ENCODE measurements around the gene C2orf49. TPM values are rescaled to one million over a fixed set of nuclear protein-coding genes. Genes with fewer than 3 reads are reported as not detected.

C2orf49 gene
- total and polyA plus RNA-seq, 2 donors, result 11.1 to 17.0 TPM

DNA sequence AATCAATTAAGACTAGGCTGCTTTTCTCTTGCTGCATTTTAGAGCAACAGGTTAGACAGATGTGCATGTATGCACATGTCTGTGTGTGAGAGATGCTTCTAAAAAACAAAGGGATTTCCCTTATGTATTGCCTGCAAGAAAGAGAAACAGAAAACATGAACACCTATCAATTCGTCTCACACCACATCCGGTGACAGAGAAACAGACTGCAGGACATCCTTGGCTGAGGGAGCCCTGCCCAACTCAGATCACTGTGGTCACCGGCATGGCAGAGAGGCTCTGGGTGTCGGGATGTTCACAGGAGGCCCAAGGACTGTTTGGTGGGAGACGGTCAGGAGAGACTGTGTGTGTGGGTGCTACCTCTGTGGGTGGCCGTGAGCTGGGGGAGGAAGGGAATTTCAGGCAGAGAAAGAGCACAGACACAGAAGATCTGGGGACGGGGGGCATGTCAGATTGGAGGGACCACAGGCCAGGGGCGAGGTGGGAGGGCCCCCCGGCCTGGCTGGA, 36.6 kb downstream of the C2orf49 start:
- no peak for DNase-seq (ENCODE audit: low read depth in 6 of 9, low spot score in 9 of 9)
- peak overlapping the region in 1 of 2 donors; percentile 68 for H3K27ac ChIP-seq (ENCODE audit: low read depth in 1 of 2, low read length in 1 of 2)
- 89% methylated on average over 9 of the region's 9 CpGs for WGBS
- peaks cover 38 to 53% of the 10 kb centered on the region in 2 donors for H3K36me3 ChIP-seq (ENCODE audit: control insufficient read depth in 2 of 2, insufficient read depth in 2 of 2, low read length in 1 of 2)
- H3K9me3 ChIP-seq (ENCODE audit: control insufficient read depth in 2 of 2, insufficient read depth in 1 of 2, low read length in 1 of 2), result peaks cover 0 to 3% of the 10 kb centered on the region in 2 donors
- H3K27me3 ChIP-seq (ENCODE audit: control insufficient read depth in 2 of 2, insufficient read depth in 1 of 2, low read length in 1 of 2), result no peaks in the 10 kb centered on the region
- H3K4me3 ChIP-seq (ENCODE audit: low read length in 2 of 2), result no peak overlapping the region
- peaks cover 0 to 12% of the 10 kb centered on the region in 2 donors for H3K4me1 ChIP-seq (ENCODE audit: control insufficient read depth in 2 of 2, insufficient read depth in 2 of 2, low read length in 2 of 2)

DNA sequence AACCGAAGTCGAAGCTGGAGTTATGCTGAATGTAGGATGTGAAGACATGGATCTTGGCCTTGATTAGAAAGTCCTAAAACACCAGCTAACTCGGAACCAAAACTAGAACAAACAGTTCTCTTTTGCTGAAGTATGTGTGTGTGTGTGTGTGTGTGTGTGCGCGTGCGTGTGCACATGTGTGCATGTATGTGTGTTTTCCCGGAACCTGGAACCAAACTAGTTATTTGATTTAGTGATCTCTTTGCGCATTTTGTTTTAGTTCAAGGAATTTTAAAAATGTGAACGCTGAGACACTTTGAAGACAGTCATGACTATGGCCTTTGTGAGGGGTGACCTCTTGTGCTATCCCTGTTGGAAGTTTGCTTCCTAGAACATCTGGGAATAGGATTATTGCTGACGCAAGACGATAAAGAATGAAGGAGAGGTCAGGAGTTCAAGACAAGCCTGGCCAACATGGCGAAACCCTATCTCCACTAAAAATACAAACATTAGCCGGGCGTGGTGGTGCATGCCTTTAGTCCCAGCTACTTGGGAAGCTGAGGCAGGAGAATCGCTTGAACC, 37.7 kb downstream of the C2orf49 start:
- peaks cover 0 to 3% of the 10 kb centered on the region in 2 donors for H3K9me3 ChIP-seq (ENCODE audit: control insufficient read depth in 2 of 2, insufficient read depth in 1 of 2, low read length in 1 of 2)
- H3K4me1 ChIP-seq (ENCODE audit: control insufficient read depth in 2 of 2, insufficient read depth in 2 of 2, low read length in 2 of 2), result peaks cover 0 to 7% of the 10 kb centered on the region in 2 donors
- no peaks in the 10 kb centered on the region for H3K27me3 ChIP-seq (ENCODE audit: control insufficient read depth in 2 of 2, insufficient read depth in 1 of 2, low read length in 1 of 2)
- peak overlapping the region in 1 of 2 donors; percentile 56 for H3K27ac ChIP-seq (ENCODE audit: low read depth in 1 of 2, low read length in 1 of 2)
- no peak overlapping the region for H3K4me3 ChIP-seq (ENCODE audit: low read length in 2 of 2)
- WGBS, result 88% methylated on average over 15 of the region's 15 CpGs
- H3K36me3 ChIP-seq (ENCODE audit: control insufficient read depth in 2 of 2, insufficient read depth in 2 of 2, low read length in 1 of 2), result peaks cover 34 to 56% of the 10 kb centered on the region in 2 donors
- no peak for DNase-seq (ENCODE audit: low read depth in 6 of 9, low spot score in 9 of 9)

DNA sequence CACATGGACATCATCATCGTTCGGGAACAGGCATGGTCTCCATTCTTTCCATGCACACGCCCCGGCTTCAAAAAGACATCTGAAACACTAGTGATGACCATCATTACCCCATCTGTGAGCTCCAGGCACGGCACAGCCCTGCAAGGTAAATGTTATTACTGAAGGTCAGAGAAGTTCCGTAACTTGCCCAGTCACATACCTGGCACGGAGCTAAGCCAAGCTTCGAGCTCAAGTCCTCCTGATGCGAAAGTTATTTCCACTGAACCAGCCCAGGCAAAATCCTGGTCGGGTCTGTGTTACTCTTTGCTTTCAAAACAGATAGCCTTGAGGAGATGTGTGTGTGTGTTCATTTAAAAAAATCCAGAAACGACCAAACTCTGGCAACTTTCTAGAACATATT, 38.7 kb downstream of the C2orf49 start:
- H3K27ac ChIP-seq (ENCODE audit: low read depth in 1 of 2, low read length in 1 of 2), result peak overlapping the region in 1 of 2 donors; percentile 36
- peaks cover 0 to 4% of the 10 kb centered on the region in 2 donors for H3K4me1 ChIP-seq (ENCODE audit: control insufficient read depth in 2 of 2, insufficient read depth in 2 of 2, low read length in 2 of 2)
- peaks cover 35 to 50% of the 10 kb centered on the region in 2 donors for H3K36me3 ChIP-seq (ENCODE audit: control insufficient read depth in 2 of 2, insufficient read depth in 2 of 2, low read length in 1 of 2)
- 94% methylated on average over 11 of the region's 11 CpGs for WGBS
- H3K27me3 ChIP-seq (ENCODE audit: control insufficient read depth in 2 of 2, insufficient read depth in 1 of 2, low read length in 1 of 2), result no peaks in the 10 kb centered on the region
- no peak for DNase-seq (ENCODE audit: low read depth in 6 of 9, low spot score in 9 of 9)
- H3K4me3 ChIP-seq (ENCODE audit: low read length in 2 of 2), result no peak overlapping the region
- H3K9me3 ChIP-seq (ENCODE audit: control insufficient read depth in 2 of 2, insufficient read depth in 1 of 2, low read length in 1 of 2), result no peaks in the 10 kb centered on the region

DNA sequence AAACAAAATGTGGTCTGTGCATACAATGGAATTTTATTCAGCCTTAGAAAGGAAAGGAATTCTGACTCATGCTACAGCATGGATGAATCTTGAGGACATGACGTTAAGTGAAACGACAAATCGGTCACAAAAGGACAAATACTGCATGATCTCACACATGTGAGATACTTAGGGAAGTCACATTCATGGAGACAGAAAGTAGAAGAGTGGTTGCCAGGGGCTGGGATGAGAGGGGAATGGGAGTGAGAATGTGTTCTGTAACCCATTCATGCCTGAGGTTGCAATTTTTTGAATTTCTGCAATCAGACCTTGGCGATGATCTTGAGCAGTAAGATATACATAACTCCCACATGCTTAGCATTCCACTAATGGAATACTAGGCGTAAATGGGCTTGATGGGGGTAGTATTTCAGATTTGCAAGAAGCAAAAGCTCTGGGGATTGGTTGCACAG, 39.5 kb downstream of the C2orf49 start:
- DNase-seq (ENCODE audit: low read depth in 6 of 9, low spot score in 9 of 9), result no peak
- Histone ChIP-seq H3K4me1 (ENCODE audit: control insufficient read depth in 2 of 2, insufficient read depth in 2 of 2, low read length in 2 of 2) (peaks cover 0 to 4% of the 10 kb centered on the region in 2 donors), H3K4me3 (ENCODE audit: low read length in 2 of 2) (no peak overlapping the region), H3K27ac (ENCODE audit: low read depth in 1 of 2, low read length in 1 of 2) (no peak overlapping the region), H3K9me3 (ENCODE audit: control insufficient read depth in 2 of 2, insufficient read depth in 1 of 2, low read length in 1 of 2) (no peaks in the 10 kb centered on the region), H3K36me3 (ENCODE audit: control insufficient read depth in 2 of 2, insufficient read depth in 2 of 2, low read length in 1 of 2) (peaks cover 35 to 48% of the 10 kb centered on the region in 2 donors), H3K27me3 (ENCODE audit: control insufficient read depth in 2 of 2, insufficient read depth in 1 of 2, low read length in 1 of 2) (no peaks in the 10 kb centered on the region)
- WGBS, result 95% methylated on average over 5 of the region's 5 CpGs

DNA sequence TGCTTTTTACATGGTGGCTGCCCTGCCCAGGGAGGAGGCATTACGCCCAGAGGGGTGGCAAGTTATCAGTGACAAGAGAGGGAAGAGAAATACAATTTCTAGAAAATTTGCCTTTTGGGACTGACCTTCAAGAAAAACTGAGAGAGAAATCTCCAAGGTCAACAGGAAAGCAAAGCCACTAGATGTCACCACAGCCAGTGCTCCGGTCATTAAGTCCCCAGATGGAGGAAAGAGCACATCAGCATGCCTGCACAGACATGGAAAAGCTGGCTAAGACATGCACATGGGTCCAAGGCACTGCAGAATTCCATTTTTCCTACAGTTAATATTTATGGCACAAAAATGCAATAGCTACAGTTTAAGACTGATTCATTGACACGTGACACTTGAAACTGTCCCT, 40.5 kb downstream of the C2orf49 start:
- H3K4me1 ChIP-seq (ENCODE audit: control insufficient read depth in 2 of 2, insufficient read depth in 2 of 2, low read length in 2 of 2), result peaks cover 0 to 4% of the 10 kb centered on the region in 2 donors
- H3K36me3 ChIP-seq (ENCODE audit: control insufficient read depth in 2 of 2, insufficient read depth in 2 of 2, low read length in 1 of 2), result peaks cover 38 to 46% of the 10 kb centered on the region in 2 donors
- no peaks in the 10 kb centered on the region for H3K9me3 ChIP-seq (ENCODE audit: control insufficient read depth in 2 of 2, insufficient read depth in 1 of 2, low read length in 1 of 2)
- H3K27me3 ChIP-seq (ENCODE audit: control insufficient read depth in 2 of 2, insufficient read depth in 1 of 2, low read length in 1 of 2), result no peaks in the 10 kb centered on the region
- H3K27ac ChIP-seq (ENCODE audit: low read depth in 1 of 2, low read length in 1 of 2), result no peak overlapping the region
- DNase-seq (ENCODE audit: low read depth in 6 of 9, low spot score in 9 of 9), result no peak
- WGBS, result 98% methylated on average over 3 of the region's 3 CpGs
- no peak overlapping the region for H3K4me3 ChIP-seq (ENCODE audit: low read length in 2 of 2)

DNA sequence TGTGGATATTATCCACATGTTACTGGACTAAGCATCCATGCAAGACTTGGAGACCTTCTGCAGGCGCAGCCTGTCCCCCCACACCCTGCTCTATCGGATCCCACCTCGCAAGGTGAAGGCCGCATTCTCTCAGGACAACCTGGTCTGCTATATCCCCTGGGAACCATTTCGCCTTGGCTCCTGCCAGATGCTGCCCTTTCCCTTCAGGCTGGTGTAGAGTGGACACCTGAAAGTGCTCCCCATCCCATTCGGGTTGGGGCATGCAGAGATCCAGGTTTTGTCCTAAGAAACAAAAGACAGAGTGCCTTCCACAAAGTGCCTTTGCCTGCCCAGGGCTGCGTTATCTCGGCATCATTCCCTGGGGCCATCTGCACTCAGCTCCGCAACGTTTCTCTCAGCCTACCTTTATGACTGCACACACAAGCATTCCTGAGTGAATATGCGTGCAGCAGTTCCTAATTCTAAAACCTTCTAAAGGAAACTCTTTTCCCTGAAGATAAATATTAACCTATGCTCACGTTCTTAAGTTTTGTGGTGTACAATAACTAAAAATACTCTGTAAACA, 41.0 kb downstream of the C2orf49 start:
- Histone ChIP-seq H3K27ac (ENCODE audit: low read depth in 1 of 2, low read length in 1 of 2) (no peak overlapping the region), H3K9me3 (ENCODE audit: control insufficient read depth in 2 of 2, insufficient read depth in 1 of 2, low read length in 1 of 2) (no peaks in the 10 kb centered on the region), H3K36me3 (ENCODE audit: control insufficient read depth in 2 of 2, insufficient read depth in 2 of 2, low read length in 1 of 2) (peaks cover 36 to 45% of the 10 kb centered on the region in 2 donors), H3K4me1 (ENCODE audit: control insufficient read depth in 2 of 2, insufficient read depth in 2 of 2, low read length in 2 of 2) (peaks cover 0 to 4% of the 10 kb centered on the region in 2 donors), H3K27me3 (ENCODE audit: control insufficient read depth in 2 of 2, insufficient read depth in 1 of 2, low read length in 1 of 2) (no peaks in the 10 kb centered on the region), H3K4me3 (ENCODE audit: low read length in 2 of 2) (no peak overlapping the region)
- 96% methylated on average over 12 of the region's 12 CpGs for WGBS
- no peak for DNase-seq (ENCODE audit: low read depth in 6 of 9, low spot score in 9 of 9)

DNA sequence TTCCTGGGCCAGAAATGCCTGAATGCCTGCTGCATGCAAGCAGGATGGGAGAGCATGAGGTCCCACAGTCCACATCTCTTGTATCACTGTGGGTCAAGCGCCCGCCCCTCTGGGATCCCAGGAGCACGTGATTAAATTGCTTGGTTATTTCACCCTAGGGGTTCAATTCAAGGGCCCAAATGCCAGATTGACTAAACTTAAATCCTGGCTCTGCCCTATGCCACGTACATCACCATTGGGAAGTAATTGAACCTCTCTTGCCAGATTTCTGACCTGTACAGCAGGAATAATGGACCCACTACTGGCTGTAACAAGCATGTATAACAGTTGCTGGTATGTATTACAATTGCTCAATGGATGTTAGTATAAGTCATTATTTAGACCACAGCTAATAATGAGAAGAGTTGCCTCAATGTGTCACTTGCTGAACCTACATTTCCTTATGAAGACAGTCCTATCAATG, 41.6 kb downstream of the C2orf49 start:
- DNase-seq (ENCODE audit: low read depth in 6 of 9, low spot score in 9 of 9), result no peak
- Histone ChIP-seq H3K27ac (ENCODE audit: low read depth in 1 of 2, low read length in 1 of 2) (no peak overlapping the region), H3K4me3 (ENCODE audit: low read length in 2 of 2) (no peak overlapping the region), H3K36me3 (ENCODE audit: control insufficient read depth in 2 of 2, insufficient read depth in 2 of 2, low read length in 1 of 2) (peaks cover 41% of the 10 kb centered on the region in 2 donors), H3K27me3 (ENCODE audit: control insufficient read depth in 2 of 2, insufficient read depth in 1 of 2, low read length in 1 of 2) (no peaks in the 10 kb centered on the region), H3K9me3 (ENCODE audit: control insufficient read depth in 2 of 2, insufficient read depth in 1 of 2, low read length in 1 of 2) (no peaks in the 10 kb centered on the region), H3K4me1 (ENCODE audit: control insufficient read depth in 2 of 2, insufficient read depth in 2 of 2, low read length in 2 of 2) (no peaks in the 10 kb centered on the region)
- 99% methylated on average over 4 of the region's 4 CpGs for WGBS

DNA sequence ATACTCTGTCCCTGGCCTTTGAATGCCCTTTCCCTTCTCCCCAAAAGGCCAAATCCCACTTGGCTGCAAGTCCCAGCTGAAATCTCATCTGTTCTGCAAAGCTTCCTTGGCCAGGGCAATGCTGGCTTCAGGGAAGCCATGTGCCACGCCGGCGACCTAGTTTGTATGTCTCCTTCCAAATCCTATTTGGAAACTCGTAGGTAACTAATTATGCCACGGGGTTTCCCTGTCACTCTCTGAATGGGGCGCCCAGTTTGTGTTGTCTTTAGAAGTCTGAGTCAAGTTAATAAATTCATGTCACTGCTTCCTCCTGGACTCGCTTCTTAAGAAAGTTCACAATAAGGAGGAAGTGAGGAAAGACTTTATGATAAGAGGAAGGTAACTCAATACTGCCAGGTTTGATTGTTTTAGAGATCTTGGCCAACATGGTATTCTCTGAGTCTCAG, 42.4 kb downstream of the C2orf49 start:
- 81% methylated on average over 7 of the region's 7 CpGs for WGBS
- H3K27me3 ChIP-seq (ENCODE audit: control insufficient read depth in 2 of 2, insufficient read depth in 1 of 2, low read length in 1 of 2), result no peaks in the 10 kb centered on the region
- peak overlapping the region in 1 of 2 donors; percentile 67 for H3K27ac ChIP-seq (ENCODE audit: low read depth in 1 of 2, low read length in 1 of 2)
- DNase-seq (ENCODE audit: low read depth in 6 of 9, low spot score in 9 of 9), result no peak
- no peak overlapping the region for H3K4me3 ChIP-seq (ENCODE audit: low read length in 2 of 2)
- H3K9me3 ChIP-seq (ENCODE audit: control insufficient read depth in 2 of 2, insufficient read depth in 1 of 2, low read length in 1 of 2), result no peaks in the 10 kb centered on the region
- no peaks in the 10 kb centered on the region for H3K4me1 ChIP-seq (ENCODE audit: control insufficient read depth in 2 of 2, insufficient read depth in 2 of 2, low read length in 2 of 2)
- H3K36me3 ChIP-seq (ENCODE audit: control insufficient read depth in 2 of 2, insufficient read depth in 2 of 2, low read length in 1 of 2), result peaks cover 36 to 45% of the 10 kb centered on the region in 2 donors

DNA sequence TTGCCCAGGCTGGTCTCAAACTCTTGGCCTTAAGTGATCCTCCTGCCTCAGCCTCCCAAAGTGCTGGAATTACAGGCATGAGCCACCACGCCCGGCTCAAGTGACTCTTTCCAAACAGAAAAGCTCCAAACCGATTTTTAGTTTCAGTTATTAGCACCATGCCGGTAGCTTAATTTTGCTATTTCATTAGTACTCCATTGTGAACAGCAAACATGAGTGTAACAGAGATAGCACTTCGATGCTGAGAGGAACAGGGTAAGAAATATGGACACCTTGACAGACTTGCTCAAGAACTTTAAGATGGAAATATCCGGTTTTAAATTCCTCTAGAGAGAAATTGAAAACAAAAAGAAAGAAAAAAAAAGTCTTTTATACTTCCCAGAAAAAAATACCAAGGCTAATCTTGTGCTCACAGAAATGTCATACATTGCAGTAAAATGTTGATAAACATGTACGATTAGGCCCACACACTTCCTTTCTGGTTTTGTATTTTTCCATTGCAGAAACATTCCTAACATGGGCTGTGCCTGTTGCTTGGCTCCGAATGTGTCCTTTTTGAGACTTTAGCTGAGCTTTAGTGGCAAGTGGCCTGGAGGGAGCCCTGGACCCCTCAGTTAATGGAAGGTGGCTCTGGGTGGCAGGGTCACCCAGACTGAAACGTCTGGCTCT, 43.2 kb downstream of the C2orf49 start:
- H3K27ac ChIP-seq (ENCODE audit: low read depth in 1 of 2, low read length in 1 of 2), result peak overlapping the region in 1 of 2 donors; percentile 70

More for the DNA sequence above, 43.2 kb downstream of the C2orf49 start:
- H3K27me3 ChIP-seq (ENCODE audit: control insufficient read depth in 2 of 2, insufficient read depth in 1 of 2, low read length in 1 of 2), result no peaks in the 10 kb centered on the region
- no peak overlapping the region for H3K4me3 ChIP-seq (ENCODE audit: low read length in 2 of 2)
- WGBS, result 48% methylated on average over 9 of the region's 9 CpGs
- no peaks in the 10 kb centered on the region for H3K9me3 ChIP-seq (ENCODE audit: control insufficient read depth in 2 of 2, insufficient read depth in 1 of 2, low read length in 1 of 2)
- peaks cover 39 to 52% of the 10 kb centered on the region in 2 donors for H3K36me3 ChIP-seq (ENCODE audit: control insufficient read depth in 2 of 2, insufficient read depth in 2 of 2, low read length in 1 of 2)
- no peak for DNase-seq (ENCODE audit: low read depth in 6 of 9, low spot score in 9 of 9)
- H3K4me1 ChIP-seq (ENCODE audit: control insufficient read depth in 2 of 2, insufficient read depth in 2 of 2, low read length in 2 of 2), result no peaks in the 10 kb centered on the region
